Central memory CD8-positive, alpha-beta T cell (primary cell): ENCODE measurements around the gene HOXA6.
A peak's percentile ranks its signal among the peaks of the same experiment; 100 is the strongest.

ENCODE experiments used
- ATAC-seq: fragments of 150-1000 bp; cut with Tn5 transposase; replicated peaks from 2 replicates; pipeline ENCODE4 v1.10.0; 2022; ENCODE audit warnings: mild to moderate bottlenecking, moderate FRiP score, moderate number of reproducible peaks; ENCODE audit not compliant: poor library complexity, severe bottlenecking; ENCODE audit errors: extremely low read depth
- DNase-seq, 2 donors: peaks; one replicate each; pipeline ENCODE4 v3.0.0; 2021; ENCODE audit warnings: low spot score in 2 of 2
- H3K27ac Mint-ChIP-seq: one replicate; pipeline ENCODE4 v1.8.0; 2022; ENCODE audit warnings: low read depth, mild to moderate bottlenecking, moderate library complexity, mixed read lengths
- H3K27me3 Mint-ChIP-seq: one replicate; pipeline ENCODE4 v1.8.0; 2022; ENCODE audit warnings: mixed read lengths
- H3K36me3 Mint-ChIP-seq: one replicate; pipeline ENCODE4 v1.8.0; 2022; ENCODE audit warnings: mild to moderate bottlenecking, moderate library complexity, mixed read lengths; ENCODE audit not compliant: insufficient read depth
- H3K4me1 Mint-ChIP-seq: one replicate; pipeline ENCODE4 v1.8.0; 2022; ENCODE audit warnings: mixed read lengths
- H3K4me3 Mint-ChIP-seq: one replicate; pipeline ENCODE4 v1.8.0; 2022; ENCODE audit warnings: mild to moderate bottlenecking, moderate library complexity, mixed read lengths
- H3K9me3 Mint-ChIP-seq: one replicate; pipeline ENCODE4 v1.8.0; 2022; ENCODE audit warnings: mixed read lengths

Gene HOXA6

DNA sequence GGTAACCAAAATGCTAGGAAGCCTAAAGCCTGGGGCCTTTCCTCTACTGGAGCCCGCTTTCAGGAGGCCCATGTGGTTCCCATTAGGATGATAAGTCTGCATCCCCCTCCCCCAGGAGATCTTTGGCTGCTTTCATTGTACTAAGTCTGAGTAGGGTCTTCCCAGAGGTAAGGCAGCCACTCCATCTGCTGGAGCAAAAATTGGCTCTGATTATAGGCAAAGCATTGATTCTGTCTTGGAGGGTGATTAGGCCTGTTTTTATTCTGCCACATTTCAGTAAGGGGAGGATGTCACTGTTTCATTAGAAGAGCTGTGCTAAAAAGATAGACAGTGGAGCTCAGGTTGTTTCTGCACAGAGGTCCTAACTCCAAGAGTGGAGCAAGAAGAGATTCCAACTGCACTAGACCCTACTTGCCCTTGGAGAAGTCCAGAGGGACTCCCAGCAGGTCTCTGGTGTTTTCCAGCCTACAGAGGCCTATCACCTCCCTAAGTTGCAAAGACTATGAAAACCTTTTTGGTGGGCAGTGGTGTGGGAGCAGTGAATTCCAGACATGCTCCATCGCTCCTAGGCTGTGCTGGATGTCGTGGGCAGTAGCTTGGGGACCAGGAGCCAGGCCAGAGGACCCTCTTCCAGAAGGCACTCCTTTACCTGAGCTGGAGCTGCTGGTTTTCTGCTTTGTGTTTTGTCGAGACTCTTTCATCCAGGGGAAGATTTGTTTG lies 37.9 kb downstream of the HOXA6 start:
- no peaks in the 10 kb centered on the region for H3K4me1 Mint-ChIP-seq
- H3K27ac Mint-ChIP-seq: no peak overlapping the region
- H3K36me3 Mint-ChIP-seq: no peaks in the 10 kb centered on the region
- no peaks in the 10 kb centered on the region for H3K9me3 Mint-ChIP-seq
- H3K4me3 Mint-ChIP-seq: no peak overlapping the region
- ATAC-seq: no peak
- no peak for DNase-seq
- H3K27me3 Mint-ChIP-seq: peaks cover 2% of the 10 kb centered on the region

DNA sequence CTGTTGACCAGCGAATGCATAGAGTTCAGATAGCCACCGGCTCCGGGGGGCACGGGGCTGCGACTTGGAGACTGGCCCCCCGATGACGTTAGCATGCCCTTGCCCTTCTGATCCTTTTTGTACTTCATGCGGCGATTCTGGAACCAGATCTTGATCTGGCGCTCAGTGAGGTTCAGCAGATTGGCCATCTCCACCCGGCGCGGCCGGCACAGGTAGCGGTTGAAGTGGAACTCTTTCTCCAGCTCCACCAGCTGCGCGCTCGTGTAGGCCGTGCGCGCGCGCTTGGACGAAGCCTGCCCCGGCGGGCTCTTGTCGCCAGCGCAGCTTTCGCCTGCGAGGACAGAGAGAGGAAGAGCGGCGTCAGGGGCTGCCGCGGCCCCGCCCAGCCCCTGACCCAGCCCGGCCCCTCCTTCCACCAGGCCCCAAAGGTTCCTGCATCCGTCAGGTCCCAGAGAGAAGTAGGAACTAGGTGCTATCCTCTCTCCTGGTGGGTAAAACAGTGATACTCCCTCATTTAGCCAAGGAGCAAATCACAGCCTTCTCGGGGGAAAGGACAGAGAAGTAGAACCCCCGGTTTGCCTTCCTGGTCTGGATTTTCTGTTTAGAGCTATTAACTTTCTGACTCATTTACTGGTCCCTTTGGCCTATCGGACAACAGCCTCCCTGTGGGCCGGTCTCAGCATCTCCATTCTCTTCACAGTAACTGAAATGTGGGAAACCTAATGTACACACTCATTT lies 39.0 kb downstream of the HOXA6 start:
- DNase-seq: no peak
- Mint-ChIP-seq H3K27ac (no peak overlapping the region), H3K9me3 (no peaks in the 10 kb centered on the region), H3K4me3 (no peak overlapping the region), H3K4me1 (peaks cover 5% of the 10 kb centered on the region), H3K36me3 (no peaks in the 10 kb centered on the region), H3K27me3 (peaks cover 12% of the 10 kb centered on the region)
- ATAC-seq: no peak

DNA sequence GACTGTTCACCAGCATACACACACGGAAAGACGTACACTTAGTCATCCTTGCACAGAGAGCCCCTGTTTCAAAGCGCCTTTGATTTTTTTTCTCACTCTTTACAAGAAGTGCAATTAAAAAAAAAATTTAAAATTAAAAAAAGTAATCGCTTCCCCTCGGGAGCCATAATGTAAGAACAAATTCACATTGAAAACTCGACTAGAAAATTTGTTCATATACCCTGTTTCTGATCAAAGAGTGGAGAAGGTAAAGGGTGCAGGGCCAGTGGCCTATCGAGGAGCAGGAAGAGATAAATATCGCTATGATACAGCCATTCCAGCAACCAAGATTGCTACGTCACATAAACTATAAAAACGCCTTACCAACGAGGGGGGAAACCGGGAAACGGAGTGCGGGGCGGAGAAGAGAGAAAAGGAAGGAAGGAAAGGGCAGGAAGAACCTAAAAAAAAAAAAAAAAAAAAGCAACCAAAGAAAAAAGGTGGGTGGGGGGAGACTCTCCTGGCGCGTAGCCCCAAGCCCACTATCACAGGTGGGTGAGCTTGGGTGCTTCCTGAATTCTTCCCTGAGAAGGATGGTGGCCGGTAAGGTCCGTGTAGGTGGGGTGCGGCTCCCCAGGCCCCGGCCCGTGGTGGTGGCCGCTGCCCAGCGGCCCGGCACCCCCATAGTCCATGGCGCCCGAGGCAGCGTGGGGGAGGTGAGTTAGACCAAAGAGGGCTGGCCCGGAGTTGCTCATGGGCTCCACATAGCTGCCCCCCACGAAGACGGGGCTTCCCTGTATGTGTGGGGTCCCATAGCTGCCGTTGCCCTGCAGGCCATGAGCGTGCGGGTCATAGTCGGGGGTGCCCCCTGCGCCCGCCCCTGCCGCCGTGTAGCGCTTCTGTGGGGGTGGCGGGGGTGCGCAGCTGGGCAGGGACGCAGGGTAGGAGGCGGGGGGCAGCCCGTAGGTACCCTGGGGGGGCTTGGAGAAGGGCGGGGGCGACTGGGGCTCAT lies 39.9 kb downstream of the HOXA6 start:
- Mint-ChIP-seq H3K36me3 (no peaks in the 10 kb centered on the region), H3K9me3 (no peaks in the 10 kb centered on the region), H3K27ac (no peak overlapping the region), H3K27me3 (peaks cover 21% of the 10 kb centered on the region), H3K4me3 (no peak overlapping the region), H3K4me1 (peaks cover 11% of the 10 kb centered on the region)
- ATAC-seq (no peak), DNase-seq (no peak)

DNA sequence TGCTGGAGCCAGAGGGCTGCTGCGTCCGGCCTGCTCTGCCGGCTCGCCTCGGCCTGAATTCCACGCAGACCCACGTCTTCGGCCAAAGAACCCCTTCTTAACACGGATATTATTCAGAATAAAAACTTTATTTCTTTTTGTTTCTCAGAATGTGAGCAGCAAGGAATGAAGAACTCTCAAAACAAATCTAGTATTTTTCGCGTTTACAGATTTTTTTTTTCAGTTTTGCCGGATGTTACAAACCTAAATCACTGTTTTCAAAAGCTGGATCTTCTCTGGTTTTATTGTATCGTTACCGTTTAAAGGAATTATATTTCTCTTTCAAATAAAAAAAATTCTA lies 40.7 kb downstream of the HOXA6 start:
- peaks cover 2% of the 10 kb centered on the region for H3K36me3 Mint-ChIP-seq
- no peak overlapping the region for H3K4me3 Mint-ChIP-seq
- ATAC-seq: no peak
- no peak for DNase-seq
- no peaks in the 10 kb centered on the region for H3K9me3 Mint-ChIP-seq
- peaks cover 29% of the 10 kb centered on the region for H3K27me3 Mint-ChIP-seq
- H3K4me1 Mint-ChIP-seq: peaks cover 17% of the 10 kb centered on the region
- H3K27ac Mint-ChIP-seq: no peak overlapping the region

DNA sequence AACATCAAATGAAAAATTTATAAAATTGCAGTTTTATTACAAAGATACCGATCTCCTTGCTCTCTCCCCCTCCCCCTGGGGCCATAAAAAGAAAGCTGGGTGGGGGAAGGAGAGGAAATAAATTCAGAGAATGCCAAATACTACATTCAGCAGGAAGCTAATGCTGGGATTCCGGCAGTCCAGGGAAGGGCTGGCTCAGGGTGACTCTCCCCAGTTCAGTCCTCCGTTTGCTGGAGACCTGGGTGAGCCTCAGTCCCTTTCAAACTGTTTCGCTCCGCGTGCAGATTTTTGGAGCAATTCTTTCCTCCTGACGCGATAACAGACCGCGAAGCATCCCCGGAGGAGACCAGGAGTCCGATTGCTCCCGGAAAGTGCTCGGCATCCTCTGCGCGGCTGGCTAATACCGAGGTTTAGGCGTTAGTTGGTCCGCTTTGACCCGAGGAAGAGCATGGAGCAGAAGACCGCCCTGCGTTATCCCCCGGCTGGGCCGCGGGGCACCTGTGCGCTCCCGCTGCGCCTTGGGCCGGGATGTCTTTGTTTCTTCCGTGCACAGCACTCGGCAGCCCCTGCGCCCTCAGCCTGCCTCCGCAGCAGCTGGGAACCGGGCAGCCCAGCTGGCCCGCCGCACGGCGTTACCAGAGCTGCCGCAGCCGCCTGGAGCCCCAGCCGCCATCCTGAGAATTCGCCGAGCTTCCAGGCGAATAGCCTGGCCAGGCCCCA lies 41.2 kb downstream of the HOXA6 start:
- H3K9me3 Mint-ChIP-seq: no peaks in the 10 kb centered on the region
- H3K27ac Mint-ChIP-seq: no peak overlapping the region
- DNase-seq: no peak
- no peak for ATAC-seq
- peaks cover 23% of the 10 kb centered on the region for H3K4me1 Mint-ChIP-seq
- H3K36me3 Mint-ChIP-seq: peaks cover 2% of the 10 kb centered on the region
- H3K4me3 Mint-ChIP-seq: no peak overlapping the region
- H3K27me3 Mint-ChIP-seq: peaks cover 35% of the 10 kb centered on the region

DNA sequence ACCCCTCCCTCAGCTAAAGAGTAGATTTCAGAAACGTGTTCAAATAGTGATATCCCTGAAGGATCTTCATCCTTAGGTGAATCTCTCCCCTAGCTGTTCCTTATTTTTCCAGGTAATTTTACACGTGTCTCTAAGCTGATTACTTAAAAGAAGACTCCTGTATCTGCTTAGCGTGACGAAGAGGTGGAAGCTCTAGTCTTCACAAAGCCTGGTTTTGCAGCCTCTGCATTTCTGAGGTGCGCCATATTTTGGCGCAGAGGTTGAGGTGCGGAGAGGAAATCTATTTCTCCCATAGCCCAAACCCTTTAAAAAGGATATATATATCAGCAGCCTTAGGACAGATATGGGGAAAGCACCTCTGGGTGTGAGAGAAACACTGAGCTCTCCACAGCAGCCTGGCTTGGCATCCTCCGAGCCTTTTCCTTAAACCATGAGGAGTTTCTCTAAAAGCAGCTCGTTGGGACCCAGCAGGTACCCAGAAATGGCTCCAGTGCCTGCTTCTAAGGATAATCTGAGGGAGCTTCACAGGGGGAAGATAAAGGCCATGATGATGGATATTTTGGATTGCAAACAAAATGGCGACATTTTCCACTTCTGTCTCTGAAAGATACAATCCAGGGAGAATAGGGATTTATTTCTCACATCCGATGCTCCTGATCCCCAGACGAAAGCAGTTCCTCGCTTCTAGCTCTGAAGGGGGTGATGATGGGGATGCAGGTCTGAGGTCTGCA lies 42.1 kb downstream of the HOXA6 start:
- Mint-ChIP-seq H3K9me3 (no peaks in the 10 kb centered on the region), H3K27ac (no peak overlapping the region), H3K4me3 (no peak overlapping the region), H3K27me3 (peaks cover 43% of the 10 kb centered on the region), H3K4me1 (peaks cover 23% of the 10 kb centered on the region), H3K36me3 (peaks cover 4% of the 10 kb centered on the region)
- DNase-seq: no peak
- no peak for ATAC-seq

DNA sequence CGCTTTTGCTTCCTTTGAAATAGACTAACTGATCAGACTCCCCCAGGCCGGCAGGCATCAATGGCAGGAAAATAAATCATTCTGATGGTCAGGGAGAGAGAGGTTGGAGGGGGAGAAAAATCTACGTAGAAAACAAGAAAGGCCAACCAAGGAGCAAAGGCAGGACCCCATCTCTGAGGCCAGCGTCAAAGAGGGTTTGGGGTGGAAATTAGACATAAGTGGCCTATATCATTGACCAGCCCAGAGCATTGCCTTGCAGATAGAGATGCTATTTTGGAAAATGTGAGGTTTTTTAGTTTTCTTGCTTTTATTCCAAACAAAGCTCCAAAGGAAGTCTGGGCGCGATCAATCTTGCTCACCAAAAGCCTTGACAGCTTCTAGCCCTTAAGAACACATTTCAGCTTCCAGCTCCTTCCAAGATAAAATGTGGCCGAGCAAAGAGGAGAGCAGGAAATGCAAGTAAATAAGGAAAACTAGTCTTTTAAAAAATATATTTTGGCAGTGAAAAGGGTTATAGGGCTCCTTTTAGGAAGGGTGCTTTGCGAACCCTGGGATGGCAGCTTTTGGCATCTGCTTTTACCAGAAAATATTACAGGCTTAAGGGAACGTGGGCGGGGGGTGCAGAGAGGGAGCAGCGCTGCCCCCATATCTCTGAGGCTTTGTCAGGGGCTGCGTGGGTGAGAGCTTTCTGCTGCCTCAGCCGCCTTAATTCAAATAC lies 43.1 kb downstream of the HOXA6 start:
- H3K27me3 Mint-ChIP-seq: peaks cover 53% of the 10 kb centered on the region
- DNase-seq (no peak), ATAC-seq (no peak)
- peaks cover 23% of the 10 kb centered on the region for H3K4me1 Mint-ChIP-seq
- H3K27ac Mint-ChIP-seq: no peak overlapping the region
- H3K4me3 Mint-ChIP-seq: no peak overlapping the region
- H3K36me3 Mint-ChIP-seq: peaks cover 7% of the 10 kb centered on the region
- no peaks in the 10 kb centered on the region for H3K9me3 Mint-ChIP-seq

DNA sequence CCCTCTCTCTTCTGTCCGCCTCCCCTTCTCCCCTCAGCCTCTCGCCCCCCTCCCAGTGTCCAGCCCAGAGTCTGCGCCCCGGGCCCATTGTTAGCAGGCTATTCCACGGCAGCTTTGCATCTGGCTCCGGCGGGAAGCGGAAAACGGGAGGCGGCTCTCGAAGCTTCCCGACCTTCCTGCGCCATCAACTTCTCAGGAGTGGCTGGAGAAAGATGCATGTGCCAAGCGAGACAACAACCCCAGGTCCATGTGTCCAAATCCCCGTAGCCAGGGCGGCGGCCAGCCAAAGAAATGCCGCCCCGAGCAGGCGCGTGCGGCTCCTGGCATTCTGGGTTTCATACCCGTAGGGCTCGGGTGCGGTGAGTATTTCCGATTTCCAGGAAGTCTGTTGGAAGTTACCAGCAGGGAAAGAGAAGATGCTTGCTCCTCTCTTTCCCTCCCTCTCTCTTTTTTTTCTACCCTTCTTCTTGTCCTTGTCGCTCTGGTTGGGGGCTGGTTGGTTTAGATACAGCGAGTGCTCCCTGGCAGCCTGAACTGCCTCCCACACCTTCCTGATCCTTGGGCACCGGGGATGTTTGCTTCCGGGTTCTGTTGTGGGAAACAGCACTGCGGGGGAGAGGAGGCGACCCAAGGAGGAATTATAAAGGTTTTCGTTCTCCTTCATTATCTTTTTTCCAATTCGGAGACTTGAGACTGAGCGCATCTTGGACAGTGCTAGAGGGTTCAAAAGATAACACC lies 43.9 kb downstream of the HOXA6 start:
- DNase-seq: no peak
- Mint-ChIP-seq H3K36me3 (peaks cover 7% of the 10 kb centered on the region), H3K27ac (no peak overlapping the region), H3K4me3 (peak overlapping the region; percentile 9), H3K4me1 (peaks cover 23% of the 10 kb centered on the region), H3K9me3 (no peaks in the 10 kb centered on the region), H3K27me3 (peaks cover 61% of the 10 kb centered on the region)
- no peak for ATAC-seq

DNA sequence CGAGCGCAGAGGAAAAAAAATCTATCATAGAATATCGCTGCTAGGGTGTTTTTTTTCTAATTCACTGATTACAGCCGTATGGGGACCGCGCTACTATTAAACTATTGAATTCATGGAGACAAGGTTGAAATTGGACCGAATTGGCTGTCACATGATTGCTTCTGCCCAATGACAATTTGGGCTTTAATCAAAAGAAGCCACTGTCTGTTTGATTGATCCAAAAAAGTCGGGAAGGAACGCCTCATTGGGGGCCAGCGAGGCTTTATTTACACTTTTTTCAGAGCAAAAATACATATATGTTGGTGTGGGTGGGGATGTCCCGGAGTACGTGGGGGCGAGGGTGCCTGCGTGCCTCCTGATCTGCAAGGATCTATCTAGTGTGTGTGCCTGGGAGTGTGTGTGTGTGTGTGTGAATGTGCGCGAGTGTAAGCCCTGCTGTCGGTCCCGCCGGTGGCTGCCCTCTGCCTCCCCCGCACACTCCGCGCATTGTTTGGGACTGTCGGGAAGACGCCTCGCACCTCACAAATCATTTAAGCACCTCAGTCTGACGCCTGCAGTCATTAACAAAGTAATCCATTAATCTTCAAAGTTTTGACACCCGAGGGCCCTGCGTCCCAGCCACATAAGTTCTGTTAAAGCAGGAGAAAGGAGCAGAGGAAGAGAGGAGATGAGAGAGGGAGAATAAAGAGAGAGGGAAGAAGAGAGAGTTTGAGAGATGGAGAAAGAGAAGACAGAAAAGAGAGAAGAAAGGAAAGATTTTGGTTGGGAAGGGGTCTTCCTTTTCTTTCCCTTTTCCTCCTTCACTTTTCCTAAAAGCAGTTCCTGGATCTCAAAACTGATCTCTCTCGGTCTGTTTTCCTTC lies 44.8 kb downstream of the HOXA6 start, which contains the start of gene HOXA2:
TSS of gene HOXA2 (minus strand) at position 103 of the 862 bp plus-strand sequence. CDS start 183 bp downstream, outside the sequence.
- DNase-seq (no peak), ATAC-seq (no peak)
- Mint-ChIP-seq H3K4me3 (peak within 1 kb of the TSS; percentile 9), H3K9me3 (no peaks in the 10 kb centered on the region), H3K27me3 (peaks cover 63% of the 10 kb centered on the region), H3K27ac (no peak within 1 kb of the TSS), H3K36me3 (peaks cover 9% of the 10 kb centered on the region), H3K4me1 (peaks cover 25% of the 10 kb centered on the region)

DNA sequence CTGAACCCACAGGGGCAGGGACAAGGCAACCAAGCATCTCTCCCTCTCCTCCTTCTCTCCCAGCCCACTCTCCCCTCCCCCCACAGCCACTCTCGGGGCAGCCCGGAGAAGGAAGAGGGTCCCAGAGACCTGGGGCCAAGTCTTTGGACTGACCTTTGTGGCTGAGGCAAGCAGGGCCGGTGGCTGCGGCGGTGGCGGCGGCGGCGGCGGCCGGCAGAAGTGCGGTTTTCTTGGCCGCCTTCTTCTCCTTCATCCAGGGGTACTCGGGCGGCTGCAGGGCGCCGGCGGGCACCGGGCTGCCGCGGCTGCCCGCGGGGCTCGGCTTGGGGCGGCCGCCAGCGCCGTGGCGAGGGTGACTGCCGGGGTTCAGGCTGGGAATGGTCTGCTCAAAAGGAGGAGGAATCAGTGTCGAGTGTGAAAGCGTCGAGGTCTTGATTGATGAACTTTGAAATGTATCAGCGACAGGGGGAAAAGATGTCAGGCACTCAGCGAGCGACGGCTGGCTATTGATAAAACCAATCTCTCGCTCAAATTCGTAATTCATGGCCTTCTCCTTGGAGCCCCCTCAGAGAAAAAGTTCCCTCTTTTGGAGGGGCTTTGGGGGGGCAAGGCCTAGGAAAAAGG lies 45.5 kb downstream of the HOXA6 start:
- no peak overlapping the region for H3K27ac Mint-ChIP-seq
- peaks cover 63% of the 10 kb centered on the region for H3K27me3 Mint-ChIP-seq
- DNase-seq (no peak), ATAC-seq (no peak)
- peaks cover 33% of the 10 kb centered on the region for H3K4me1 Mint-ChIP-seq
- H3K36me3 Mint-ChIP-seq: peaks cover 9% of the 10 kb centered on the region
- no peak overlapping the region for H3K4me3 Mint-ChIP-seq
- H3K9me3 Mint-ChIP-seq: no peaks in the 10 kb centered on the region
